Measurements from ENCODE around the gene CCDC169. TPM values are rescaled to one million over a fixed set of nuclear protein-coding genes. Genes with fewer than 3 reads are reported as not detected.

Gene CCDC169
- total and polyA plus RNA-seq, 4 donors = 2.1 TPM; not detected in 3

- H3K9ac ChIP-seq (ENCODE audit: low read depth in 1 of 2, low read length in 2 of 2) = no peak overlapping the region
- TF ChIP-seq, protein P1, sequence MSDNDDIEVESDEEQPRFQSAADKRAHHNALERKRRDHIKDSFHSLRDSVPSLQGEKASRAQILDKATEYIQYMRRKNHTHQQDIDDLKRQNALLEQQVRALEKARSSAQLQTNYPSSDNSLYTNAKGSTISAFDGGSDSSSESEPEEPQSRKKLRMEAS (IDR thresholded peaks at IDR 0.05) = no peak
- TF ChIP-seq HNF4A (conservative IDR thresholded peaks at IDR 0.05) (no peak), EGR1 (IDR thresholded peaks at IDR 0.05; ENCODE audit: low read depth in 2 of 2) (no peak), RXRA (IDR thresholded peaks at IDR 0.05) (no peak), YY1 (IDR thresholded peaks at IDR 0.05) (no peak), GABPA (IDR thresholded peaks at IDR 0.05 in 1 of 2, conservative IDR thresholded peaks at IDR 0.05 in 1 of 2) (no peak), SP1 (IDR thresholded peaks at IDR 0.05) (no peak), ZBTB33 (IDR thresholded peaks at IDR 0.05) (no peak), FOXA2 (IDR thresholded peaks at IDR 0.05) (no peak), ATF3 (IDR thresholded peaks at IDR 0.05) (no peak), JUND (IDR thresholded peaks at IDR 0.05) (no peak)
- no peaks in the 10 kb centered on the region for H3K4me1 ChIP-seq (ENCODE audit: control insufficient read depth in 4 of 4, insufficient read depth in 4 of 4, low read length in 3 of 4)
- peaks cover 1 to 16% (median 12%) of the 10 kb centered on the region in 4 donors for H3K36me3 ChIP-seq (ENCODE audit: control insufficient read depth in 4 of 4, insufficient read depth in 3 of 4, low read depth in 1 of 4, low read length in 3 of 4)
- no peaks in the 10 kb centered on the region for H3K9me3 ChIP-seq (ENCODE audit: control insufficient read depth in 4 of 4, low read length in 3 of 4)
- no peak for DNase-seq (ENCODE audit: low spot score)
- H3K4me3 ChIP-seq (ENCODE audit: low read depth in 1 of 3, low read length in 3 of 3) = no peak overlapping the region
- 74% methylated on average over 4 of the region's 4 CpGs for WGBS
- no peaks in the 10 kb centered on the region for H3K27me3 ChIP-seq (ENCODE audit: control insufficient read depth in 4 of 4, insufficient read depth in 4 of 4, low read length in 3 of 4)
- no peak overlapping the region for H3K27ac ChIP-seq (ENCODE audit: low read depth in 1 of 2, low read length in 2 of 2)
Measured at GRCh38 chr13:36329361-36329760, 31.7 kb upstream of the CCDC169 start.

DNA sequence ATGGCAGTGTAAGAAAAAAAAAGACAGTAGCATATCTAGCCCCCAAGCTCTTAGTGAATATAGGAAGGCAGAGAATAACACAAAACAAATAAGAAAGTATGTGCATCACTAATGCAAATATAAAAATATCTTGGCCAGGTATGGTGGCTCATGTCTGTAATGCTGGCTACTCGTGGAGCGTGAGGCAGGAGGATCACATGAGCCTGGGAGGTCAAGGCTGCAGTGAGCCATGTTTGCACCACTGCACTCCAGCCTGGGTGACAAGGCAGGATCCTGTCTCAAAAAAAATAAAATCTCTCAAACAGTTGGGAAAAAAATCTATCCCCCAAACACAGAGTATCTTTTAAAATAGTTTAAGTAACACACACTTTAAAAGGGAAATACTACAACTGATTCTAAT lies 31.2 kb upstream of the CCDC169 start:
- Histone ChIP-seq H3K9me3 (ENCODE audit: control insufficient read depth in 4 of 4, low read length in 3 of 4) (no peaks in the 10 kb centered on the region), H3K9ac (ENCODE audit: low read depth in 1 of 2, low read length in 2 of 2) (no peak overlapping the region), H3K27ac (ENCODE audit: low read depth in 1 of 2, low read length in 2 of 2) (no peak overlapping the region), H3K36me3 (ENCODE audit: control insufficient read depth in 4 of 4, insufficient read depth in 3 of 4, low read depth in 1 of 4, low read length in 3 of 4) (peaks cover 1 to 18% (median 14%) of the 10 kb centered on the region in 4 donors), H3K4me3 (ENCODE audit: low read depth in 1 of 3, low read length in 3 of 3) (no peak overlapping the region), H3K4me1 (ENCODE audit: control insufficient read depth in 4 of 4, insufficient read depth in 4 of 4, low read length in 3 of 4) (no peaks in the 10 kb centered on the region), H3K27me3 (ENCODE audit: control insufficient read depth in 4 of 4, insufficient read depth in 4 of 4, low read length in 3 of 4) (no peaks in the 10 kb centered on the region)
- 86% methylated on average over 2 of the region's 2 CpGs for WGBS
- no peak for DNase-seq (ENCODE audit: low spot score)
- TF ChIP-seq EGR1 (IDR thresholded peaks at IDR 0.05; ENCODE audit: low read depth in 2 of 2) = no peak
- no peak for TF ChIP-seq SP1 (IDR thresholded peaks at IDR 0.05)
- TF ChIP-seq ATF3 (IDR thresholded peaks at IDR 0.05) = no peak
- no peak for TF ChIP-seq TAF1 (conservative IDR thresholded peaks at IDR 0.05)
- TF ChIP-seq, protein P1 (IDR thresholded peaks at IDR 0.05) = no peak
- no peak for TF ChIP-seq FOXA1 (IDR thresholded peaks at IDR 0.05)
- TF ChIP-seq, protein P2, sequence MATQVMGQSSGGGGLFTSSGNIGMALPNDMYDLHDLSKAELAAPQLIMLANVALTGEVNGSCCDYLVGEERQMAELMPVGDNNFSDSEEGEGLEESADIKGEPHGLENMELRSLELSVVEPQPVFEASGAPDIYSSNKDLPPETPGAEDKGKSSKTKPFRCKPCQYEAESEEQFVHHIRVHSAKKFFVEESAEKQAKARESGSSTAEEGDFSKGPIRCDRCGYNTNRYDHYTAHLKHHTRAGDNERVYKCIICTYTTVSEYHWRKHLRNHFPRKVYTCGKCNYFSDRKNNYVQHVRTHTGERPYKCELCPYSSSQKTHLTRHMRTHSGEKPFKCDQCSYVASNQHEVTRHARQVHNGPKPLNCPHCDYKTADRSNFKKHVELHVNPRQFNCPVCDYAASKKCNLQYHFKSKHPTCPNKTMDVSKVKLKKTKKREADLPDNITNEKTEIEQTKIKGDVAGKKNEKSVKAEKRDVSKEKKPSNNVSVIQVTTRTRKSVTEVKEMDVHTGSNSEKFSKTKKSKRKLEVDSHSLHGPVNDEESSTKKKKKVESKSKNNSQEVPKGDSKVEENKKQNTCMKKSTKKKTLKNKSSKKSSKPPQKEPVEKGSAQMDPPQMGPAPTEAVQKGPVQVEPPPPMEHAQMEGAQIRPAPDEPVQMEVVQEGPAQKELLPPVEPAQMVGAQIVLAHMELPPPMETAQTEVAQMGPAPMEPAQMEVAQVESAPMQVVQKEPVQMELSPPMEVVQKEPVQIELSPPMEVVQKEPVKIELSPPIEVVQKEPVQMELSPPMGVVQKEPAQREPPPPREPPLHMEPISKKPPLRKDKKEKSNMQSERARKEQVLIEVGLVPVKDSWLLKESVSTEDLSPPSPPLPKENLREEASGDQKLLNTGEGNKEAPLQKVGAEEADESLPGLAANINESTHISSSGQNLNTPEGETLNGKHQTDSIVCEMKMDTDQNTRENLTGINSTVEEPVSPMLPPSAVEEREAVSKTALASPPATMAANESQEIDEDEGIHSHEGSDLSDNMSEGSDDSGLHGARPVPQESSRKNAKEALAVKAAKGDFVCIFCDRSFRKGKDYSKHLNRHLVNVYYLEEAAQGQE (IDR thresholded peaks at IDR 0.05) = no peak
- no peak for TF ChIP-seq HNF4A (conservative IDR thresholded peaks at IDR 0.05)
- no peak for TF ChIP-seq RAD21 (IDR thresholded peaks at IDR 0.05)
- TF ChIP-seq, protein P3, sequence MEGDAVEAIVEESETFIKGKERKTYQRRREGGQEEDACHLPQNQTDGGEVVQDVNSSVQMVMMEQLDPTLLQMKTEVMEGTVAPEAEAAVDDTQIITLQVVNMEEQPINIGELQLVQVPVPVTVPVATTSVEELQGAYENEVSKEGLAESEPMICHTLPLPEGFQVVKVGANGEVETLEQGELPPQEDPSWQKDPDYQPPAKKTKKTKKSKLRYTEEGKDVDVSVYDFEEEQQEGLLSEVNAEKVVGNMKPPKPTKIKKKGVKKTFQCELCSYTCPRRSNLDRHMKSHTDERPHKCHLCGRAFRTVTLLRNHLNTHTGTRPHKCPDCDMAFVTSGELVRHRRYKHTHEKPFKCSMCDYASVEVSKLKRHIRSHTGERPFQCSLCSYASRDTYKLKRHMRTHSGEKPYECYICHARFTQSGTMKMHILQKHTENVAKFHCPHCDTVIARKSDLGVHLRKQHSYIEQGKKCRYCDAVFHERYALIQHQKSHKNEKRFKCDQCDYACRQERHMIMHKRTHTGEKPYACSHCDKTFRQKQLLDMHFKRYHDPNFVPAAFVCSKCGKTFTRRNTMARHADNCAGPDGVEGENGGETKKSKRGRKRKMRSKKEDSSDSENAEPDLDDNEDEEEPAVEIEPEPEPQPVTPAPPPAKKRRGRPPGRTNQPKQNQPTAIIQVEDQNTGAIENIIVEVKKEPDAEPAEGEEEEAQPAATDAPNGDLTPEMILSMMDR (IDR thresholded peaks at IDR 0.05; ENCODE audit: low read depth, low read length, missing input control) = no peak
- TF ChIP-seq RXRA (IDR thresholded peaks at IDR 0.05) = no peak
- TF ChIP-seq YY1 (IDR thresholded peaks at IDR 0.05) = no peak
- no peak for TF ChIP-seq JUND (IDR thresholded peaks at IDR 0.05)
- no peak for TF ChIP-seq NR2F2 (IDR thresholded peaks at IDR 0.05)
- no peak for TF ChIP-seq FOXA2 (IDR thresholded peaks at IDR 0.05)
- TF ChIP-seq ZBTB33 (IDR thresholded peaks at IDR 0.05) = no peak
- TF ChIP-seq HNF4G (IDR thresholded peaks at IDR 0.05) = no peak
- TF ChIP-seq GABPA (IDR thresholded peaks at IDR 0.05 in 1 of 2, conservative IDR thresholded peaks at IDR 0.05 in 1 of 2) = no peak

All from liver (tissue), 9 donors.